Stimulated activated CD8-positive, alpha-beta memory T cell treated with anti-CD3 and anti-CD28 coated beads, Interleukin-12 subunit alpha, Interleukin-12 subunit beta, amount 100 ng/mL, for 4 hours (primary cell): ENCODE data around the gene EYS.
"Not testable (repeated sequence)": the region's sequence is repeated elsewhere in the genome, so short reads cannot be mapped to it uniquely, and the experiment has no call there.

Experiments
- DNase-seq: peaks from one replicate; pipeline ENCODE4 v3.0.0-alpha.2; 2020; ENCODE audit warnings: low read depth

Gene EYS

DNA sequence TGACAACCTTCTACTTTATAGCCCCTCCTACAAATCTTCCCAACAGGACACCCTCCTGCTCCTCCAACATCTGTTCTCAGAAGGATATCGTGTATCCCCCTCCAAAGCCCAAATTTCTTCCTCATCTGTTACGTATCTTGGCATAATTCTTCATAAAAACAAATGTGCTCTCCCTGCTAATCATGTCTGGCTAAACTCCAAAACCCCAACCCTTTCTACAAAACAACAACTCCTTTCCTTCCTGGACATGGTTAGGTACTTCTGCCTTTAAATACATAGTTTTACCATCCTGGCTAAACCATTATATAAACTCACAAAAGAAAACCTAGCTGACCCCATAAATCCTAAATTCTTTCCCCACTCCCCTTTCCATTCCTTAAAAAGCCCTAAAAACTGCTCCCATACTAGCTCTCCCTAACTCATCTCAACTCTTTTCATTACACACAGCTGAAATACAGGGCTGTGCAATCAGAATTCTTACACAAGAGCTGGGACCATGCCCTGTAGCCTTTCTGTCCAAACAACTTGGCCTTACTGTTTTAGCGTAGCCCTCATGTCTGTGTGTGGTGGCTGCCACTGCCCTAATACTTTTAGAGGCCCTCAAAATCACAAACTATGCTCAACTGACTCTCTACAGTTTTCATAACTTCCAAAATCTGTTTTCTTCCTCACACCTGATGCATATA lies 1753.5 kb downstream of the EYS start:
- DNase-seq, result not testable (repeated sequence)

DNA sequence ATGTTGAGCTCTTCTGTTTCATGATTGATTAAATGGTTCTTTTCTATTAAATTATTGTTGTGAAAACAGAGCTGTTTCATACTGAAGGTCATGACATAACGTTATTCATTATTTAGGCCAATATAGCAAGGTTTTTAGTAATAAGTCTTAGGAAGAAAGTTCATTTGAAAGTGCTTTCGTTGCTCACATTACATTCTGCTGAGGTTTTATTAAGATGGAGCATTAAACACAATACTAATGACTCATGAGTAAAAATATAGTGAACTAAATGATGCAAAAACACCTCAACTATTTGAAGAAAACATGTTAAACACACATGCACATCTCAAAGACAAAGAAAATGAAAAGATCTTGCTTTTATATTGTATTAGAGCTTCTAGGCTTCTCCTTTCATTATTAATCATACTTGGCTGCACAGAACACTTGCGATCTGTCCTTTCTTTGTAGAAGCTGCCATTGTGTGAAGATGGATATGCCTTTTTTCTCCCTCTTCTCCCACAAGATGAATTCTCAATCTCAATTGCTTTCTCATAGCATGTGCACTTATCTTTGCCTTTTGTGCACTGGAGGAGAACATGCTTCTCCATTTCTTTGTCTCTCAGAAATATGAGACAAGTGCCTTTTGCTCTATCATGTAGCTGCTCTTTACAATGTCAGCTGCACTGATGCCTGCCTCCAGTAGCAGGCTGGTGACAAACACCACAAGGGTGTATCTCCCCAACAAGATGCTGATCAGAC lies 1759.1 kb downstream of the EYS start:
- DNase-seq, result no peak

DNA sequence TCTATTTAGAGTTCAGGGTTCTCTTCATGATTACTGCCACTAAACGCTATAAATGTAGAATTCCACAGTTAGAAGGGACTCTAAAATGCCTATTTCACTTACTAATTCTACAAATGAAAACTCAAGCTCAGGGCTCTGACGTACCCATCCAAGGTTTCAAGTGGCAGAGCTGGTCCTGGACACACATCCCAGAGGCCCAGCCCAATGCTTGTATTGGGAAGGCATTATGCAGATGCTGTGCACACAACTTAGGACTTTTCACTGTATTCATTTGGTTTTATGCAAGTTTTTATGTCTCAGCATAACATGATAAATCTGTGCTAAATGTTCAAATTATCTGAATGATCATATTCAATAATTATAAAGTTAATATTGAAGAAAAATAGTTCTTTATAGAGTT lies 1761.0 kb downstream of the EYS start:
- DNase-seq, result no peak

DNA sequence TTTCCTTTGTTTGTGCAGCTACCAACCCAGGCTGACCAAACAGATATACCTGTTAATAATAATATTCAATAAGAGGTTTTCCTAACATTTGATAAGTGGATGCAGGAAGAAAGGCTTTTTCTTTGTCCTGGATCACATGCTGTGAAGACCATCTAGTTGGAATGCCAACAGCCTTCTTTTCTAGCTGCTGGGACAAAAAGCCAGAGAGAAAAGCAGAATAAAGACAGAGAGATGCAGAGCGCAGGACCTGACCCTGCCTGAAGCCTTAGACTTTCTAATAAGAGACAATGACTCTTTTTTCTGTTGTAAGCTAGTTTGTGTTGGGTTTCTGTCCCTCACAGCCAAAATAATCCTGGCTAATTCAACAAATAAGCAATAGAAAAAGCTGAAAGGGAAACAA lies 1763.2 kb downstream of the EYS start:
- DNase-seq, result no peak

DNA sequence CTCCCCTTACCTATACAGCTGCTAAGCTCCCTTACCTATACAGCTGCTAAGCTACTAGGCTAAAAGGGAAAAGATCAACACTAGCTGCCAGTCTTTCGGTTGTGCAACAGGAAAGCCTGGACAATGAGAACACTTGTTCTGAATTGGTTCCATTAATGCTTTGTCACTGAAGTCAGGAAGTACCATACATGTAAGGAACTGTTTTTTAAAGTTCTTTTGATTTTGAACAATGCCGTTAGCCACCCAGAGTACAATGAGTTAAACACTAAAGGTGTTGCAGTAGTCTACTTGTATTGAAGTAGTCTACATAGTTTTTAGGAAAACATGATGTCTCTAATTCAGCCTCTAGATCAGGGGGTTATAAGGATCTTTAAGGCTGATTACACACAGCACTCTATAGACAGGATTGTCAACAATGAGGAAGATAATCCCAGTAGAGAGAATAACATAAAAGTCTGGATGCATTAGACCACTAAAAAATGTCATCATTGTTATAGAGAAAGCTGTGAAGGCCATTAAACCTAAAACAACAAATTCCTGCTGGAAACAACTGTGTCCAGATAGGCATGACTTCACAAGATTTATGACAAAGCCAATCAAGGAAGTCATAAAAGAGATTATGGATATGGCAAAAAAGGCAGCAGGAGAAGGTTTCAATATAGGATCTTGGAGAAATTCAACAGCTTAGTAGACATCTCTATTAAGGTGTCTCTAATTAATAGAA lies 1765.1 kb downstream of the EYS start:
- no peak for DNase-seq

DNA sequence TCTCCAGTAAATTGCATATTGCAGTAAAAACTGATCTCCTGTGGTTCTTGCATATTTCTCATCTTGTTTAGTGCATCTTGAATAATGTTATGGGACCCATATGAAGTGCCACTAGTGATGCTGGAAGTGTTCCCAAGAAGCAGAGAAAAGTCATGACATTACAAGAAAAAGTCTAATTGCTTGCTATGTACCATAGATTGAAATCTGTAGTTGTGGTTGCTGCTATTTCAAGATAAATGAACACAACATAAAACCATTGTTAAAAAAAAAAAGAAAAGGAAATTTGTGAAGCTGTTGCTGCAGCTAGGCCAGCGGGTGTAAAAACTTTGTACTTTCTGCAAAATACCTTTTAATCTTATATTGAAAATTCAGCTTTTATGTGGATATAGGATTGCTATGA lies 1767.0 kb downstream of the EYS start:
- DNase-seq, result no peak

DNA sequence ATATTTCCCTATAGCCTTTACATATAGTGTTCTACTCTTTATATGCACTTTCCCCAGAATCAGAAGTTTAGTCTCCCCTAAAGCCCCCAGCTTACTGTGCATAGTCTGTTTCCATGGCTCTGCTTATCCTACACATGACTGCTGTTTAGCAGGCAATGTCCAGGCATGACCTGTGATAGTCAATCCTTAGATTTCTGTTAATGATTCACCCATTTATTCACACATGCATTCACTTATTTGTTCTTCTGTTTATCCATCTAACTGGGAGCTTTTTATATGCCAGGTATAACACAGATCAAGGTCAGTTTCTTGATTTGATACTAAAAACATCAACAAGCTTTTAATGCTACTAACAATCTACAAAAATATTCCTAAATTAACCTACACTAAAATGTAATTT lies 1770.6 kb downstream of the EYS start:
- DNase-seq, result no peak

DNA sequence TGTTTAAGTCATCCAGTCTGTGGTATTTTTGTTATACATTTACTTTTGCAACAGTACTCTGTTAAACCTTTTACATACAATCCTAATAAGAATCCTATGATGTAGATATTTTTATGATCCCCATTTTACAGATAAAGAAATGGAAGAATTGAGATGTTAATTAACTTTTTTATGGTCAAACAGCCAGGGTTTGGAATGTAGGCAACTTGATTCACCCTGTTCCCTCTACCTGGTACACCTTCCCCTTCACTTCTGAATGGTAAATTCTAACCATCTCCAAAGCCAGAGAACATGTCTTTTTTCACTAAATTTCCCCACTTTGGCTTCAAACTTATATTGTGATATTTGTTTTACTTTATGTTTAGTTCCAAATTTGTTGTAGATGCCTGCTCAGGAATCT lies 1771.3 kb downstream of the EYS start:
- DNase-seq, result no peak

DNA sequence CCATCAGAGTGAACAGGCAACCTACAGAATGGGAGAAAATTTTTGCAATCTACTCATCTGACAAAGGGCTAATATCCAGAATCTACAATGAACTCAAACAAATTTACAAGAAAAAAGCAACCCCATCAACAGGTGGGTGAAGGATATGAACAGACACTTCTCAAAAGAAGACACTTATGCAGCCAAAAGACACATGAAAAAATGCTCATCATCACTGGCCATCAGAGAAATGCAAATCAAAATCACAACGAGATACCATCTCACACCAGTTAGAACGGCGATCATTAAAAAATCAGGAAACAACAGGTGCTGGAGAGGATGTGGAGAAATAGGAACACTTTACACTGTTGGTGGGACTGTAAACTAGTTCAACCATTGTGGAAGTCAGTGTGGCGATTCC lies 1773.1 kb downstream of the EYS start:
- DNase-seq, result not testable (repeated sequence)

DNA sequence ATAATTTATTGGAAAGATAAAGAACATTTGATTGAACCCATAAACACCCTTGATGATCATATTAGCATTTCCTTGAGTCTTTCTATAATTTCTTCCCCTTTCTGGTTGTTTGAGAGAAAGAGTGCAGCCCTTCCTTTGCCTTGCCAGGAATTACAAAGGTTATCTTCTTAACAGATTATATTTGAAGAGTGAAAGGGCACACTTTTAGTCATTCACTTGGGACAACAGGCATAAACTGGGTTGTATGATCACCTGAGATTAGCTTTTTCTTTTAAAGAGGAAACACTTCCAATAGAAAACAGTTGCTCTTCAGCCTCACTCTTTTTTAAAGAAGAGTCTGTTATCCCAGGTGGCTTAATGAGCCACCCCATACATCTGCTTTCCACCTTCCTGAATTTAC lies 1776.2 kb downstream of the EYS start:
- no peak for DNase-seq

DNA sequence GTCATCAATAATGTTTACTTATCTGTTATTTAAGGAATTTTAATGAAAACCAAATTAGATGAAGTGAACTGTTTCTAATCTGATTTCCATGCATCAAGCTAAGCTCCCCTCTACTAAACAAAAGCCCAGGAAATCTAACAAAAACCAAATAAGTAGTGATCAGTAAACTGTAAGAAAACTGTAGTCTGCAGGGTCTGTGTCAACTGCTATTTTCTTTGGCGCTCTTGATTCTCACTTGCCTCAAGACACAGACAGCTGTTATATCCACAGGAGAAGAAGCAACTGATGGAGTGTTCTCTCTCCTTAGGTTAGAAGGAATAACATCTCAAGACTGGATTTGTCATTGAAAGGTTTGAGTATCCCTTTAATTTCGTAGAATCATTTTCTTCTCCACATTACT lies 1777.9 kb downstream of the EYS start:
- no peak for DNase-seq

DNA sequence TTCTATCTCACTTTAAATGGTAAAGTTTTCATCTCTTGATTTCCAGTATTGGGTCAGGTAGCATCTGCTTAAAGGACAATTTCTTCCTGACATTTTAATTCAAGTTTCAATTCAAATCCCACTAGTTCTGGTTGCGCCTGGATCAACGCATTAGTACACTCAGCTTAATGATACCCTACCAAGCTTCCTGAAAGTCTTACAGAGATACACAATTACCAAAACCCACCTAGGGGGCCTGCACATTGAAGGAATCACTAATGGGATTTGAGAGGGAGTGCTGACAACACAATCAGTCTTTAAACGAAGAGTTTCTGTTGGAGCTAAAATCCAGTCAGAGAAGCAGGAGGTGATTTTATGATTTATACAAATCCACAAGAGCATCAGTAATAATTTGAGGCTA lies 1778.4 kb downstream of the EYS start:
- no peak for DNase-seq

DNA sequence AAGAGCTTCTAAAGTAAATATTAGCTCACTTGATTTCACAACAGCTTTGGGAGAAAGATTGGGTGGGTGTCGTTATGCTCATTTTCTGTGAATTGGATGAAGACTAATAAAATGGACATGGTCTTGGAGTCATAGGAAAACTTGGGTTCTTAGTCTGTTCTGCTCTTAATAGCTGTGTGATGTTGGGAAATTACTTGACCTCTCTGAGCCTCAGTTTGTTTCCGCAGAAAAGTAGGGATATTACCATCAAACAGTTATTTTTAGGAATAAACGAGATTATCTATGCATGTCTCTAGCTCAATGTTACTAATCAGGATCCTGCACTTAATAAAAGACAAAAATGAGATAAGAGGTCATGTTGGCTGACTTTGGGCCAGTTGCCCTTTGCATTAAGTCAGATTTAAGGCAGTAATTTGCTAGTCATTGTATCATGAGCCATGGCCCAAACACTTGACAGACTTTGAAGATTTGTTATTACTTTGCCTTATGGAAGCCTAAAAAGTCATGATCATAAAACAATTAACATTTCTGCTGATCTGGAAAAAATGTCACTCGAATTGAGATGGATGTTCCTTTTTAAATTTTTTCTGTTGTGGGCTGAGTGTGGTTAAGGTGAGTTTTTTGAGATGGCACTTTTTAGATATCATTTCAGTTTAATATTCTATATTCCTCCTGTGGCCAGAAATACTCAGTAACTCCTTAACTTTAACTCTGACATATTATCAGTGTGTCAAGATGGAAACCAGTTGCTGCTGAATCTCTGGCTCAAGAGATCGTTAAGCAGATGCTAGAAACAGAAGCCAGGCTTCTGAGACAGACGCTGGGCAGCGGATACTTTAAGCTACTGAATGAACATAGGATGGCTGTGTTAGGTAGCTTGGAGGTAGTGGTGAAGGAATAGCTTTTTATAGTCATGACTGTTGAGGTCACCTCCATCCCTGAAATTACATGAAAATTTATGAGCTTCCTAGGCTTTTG lies 1779.8 kb downstream of the EYS start:
- no peak for DNase-seq

DNA sequence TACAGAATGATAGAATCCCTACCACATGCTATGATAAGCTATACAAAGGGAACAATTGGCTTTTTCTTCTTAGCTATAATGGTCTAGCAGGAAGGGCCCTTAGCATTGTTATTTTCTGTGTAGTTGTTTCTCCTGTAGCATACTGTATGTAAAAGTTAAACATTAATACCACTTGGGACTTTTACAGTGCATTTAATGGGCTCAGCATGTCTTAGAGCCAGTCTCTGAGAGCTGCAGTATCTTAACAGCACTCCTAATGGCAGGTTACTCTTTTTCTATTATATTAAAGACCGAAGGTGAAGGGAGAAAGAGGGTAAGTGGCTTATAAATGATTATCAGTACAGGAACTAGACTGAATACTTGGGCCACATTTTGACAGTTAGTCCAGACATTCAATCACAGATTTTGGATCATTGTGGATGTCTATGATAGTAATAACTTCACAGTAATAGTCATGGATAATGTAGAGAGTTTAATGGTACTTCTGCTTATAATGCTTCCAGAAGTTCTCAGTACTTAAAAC lies 1780.7 kb downstream of the EYS start:
- DNase-seq, result no peak

DNA sequence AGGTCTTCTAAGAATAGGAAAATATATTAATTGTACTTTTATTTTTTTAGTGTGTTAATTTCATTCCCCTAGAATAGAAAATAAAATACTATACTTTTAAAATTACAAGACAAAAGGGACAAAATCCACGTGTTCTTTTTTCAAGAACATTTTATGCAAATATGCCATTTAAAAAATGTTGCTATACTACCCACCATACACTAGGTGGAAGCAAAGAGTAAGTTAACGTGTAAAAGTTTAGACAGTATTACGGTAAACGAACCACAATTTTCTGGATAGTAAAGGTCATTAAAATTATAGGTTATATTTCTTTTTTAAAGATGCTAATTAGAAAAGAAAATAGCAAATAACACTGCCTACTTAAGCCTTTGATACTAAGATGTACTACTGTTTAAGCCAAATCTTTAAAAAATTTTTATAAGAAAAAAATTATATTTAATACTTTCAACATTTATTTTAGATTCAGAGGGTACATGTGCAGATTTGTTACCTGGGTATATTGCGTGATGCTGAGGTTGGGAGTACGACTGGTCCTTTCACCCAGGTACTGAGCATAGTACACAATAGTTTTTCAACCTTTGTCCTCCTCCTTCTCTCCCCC lies 1783.8 kb downstream of the EYS start:
- no peak for DNase-seq

DNA sequence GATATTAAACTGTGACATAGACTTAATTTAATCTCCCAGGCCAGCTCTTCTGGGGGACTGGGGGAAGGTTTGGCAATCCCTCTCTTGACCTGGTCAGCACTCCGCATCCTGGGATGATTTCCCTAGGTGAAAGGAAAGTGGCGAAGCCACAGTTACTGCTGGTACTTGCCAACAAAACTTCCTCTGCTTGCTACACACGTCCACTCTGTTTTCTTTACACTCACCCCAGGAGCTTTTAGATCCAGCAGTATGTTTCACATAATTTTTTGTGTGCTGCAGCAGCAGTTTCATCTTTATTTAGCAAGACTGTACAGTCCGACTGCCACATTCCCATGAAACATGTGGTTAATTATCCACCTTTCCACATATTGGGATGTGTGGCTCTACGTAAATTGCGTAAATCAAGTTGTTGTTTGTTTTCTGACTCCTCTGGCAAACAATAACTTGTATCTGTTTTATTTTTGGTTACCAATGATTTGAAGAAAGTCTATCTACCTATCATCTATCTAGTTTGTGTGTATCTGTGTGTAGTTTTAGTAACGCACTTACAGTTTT lies 1787.4 kb downstream of the EYS start:
- DNase-seq, result no peak

DNA sequence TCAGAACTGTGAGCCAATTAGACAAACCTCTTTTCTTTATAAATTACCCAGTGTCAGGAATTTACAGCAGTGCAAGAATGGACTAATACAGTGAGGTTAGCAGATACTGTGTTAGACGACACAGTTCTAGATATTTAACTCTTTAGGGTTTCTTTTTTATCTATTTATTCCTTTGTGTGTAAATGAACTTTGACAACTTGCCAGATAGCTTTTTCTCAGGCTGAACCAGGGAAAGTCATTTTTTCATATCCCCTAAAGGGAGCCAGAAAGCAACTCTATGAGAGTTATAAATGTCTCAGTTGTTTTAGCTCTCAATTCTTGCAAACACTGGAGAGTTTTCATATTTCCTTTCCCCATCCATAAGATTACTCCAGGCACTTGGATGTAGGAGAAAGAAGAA lies 1794.1 kb downstream of the EYS start:
- no peak for DNase-seq

DNA sequence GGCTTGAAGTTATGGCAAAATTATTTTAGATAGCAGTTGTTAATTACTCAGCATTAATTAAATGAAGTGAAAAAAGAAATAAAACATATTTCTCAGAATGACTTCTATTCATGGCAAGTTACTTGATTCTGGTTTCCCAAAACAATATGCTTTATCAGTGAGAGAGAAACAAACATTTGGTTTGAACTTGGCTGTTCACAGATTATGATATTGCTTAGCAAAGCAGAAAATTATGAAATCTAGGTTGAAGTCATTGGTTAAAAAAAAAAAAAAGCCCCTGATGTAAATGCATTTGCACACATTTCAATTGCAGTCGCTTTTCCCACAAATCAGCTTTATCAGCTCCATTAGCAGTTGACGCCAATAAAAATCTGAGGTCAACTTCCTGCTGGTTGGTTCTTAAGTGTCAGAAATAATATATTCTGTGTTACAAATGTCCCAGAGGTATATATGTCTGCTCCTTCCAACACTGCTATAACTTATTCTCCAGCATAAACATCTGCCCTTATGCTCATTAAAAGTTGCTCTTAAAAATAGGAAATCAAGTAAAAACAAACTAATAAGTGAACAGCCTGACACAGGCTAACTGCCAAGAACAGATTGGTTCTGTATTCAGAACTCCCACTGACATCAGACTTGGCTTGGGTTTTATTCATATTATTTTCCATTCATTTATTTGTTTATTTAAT lies 1796.0 kb downstream of the EYS start:
- DNase-seq, result no peak

DNA sequence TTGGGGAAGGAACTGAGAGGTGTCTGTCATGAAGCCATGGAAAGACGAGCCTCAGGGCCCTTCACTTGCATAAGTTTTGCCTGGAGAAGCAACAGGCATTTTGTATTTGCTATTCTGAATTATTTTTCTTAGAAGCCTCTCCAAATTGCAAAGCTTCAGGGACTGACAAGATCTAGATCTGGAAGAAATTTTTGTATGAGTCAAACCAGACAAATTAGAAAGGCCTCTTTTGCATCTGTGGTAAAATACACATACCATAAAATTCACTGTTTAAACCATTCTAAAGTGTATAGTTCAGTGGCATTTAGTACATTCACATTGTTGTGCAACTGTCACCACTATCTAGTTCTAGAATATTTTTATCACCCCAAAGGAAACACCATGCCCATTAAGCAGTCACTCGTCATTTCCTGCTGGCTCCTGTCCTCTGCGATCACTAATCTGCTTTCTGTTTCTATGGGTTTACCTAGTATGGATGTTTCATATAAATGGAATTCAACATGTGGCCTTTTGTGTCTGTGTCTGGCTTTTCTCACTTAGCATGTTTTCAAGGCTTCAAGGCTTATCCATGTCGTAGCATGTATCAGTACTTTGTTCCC lies 1802.3 kb downstream of the EYS start:
- DNase-seq, result no peak

DNA sequence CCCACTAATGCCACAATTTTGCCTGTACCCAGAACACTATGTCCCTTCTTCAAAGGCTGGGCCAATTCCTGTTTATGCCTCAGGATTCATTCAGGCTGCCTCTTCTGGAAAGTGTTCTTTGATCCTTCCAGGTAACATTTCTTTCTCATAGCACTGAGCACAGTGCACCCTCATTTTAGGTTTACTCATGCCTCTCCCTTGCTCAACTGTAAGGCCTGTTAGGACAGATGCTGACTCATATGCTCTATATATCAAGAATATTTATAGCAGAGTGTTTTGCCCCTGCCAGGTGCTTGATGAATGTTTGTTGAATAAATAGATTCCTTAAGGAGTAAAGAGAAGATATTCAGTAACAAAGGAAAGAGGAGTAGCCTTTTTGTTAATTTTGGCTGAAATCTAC lies 1807.5 kb downstream of the EYS start:
- no peak for DNase-seq
